ENCODE measurements around the gene CGNL1.
A peak's percentile ranks its signal among the peaks of the same experiment; 100 is the strongest.

Gene CGNL1

DNA sequence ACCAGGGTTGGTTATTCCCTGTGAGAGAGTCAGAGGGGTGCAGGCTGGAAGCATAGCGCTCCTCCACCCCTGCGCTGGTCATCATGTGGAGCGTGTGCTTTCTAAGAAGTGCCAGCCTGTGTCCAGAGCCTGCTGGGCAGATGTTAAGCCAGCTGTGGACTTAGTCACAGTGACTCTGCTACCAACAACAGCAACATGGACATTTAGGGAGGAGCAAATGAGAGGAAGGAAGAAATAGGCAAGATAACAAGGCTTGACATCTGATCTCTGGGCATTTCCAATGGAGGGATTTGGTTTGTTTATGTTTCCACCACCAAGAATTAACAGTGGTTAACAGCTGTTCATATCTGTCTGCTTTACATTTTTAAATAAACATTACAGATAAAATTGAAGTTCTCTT, 179.0 kb downstream of the CGNL1 start:
- no peaks in the 10 kb centered on the region for H3K9me3 ChIP-seq
- H3K27me3 ChIP-seq: no peaks in the 10 kb centered on the region
- no peak for DNase-seq
- TF ChIP-seq, protein P1, sequence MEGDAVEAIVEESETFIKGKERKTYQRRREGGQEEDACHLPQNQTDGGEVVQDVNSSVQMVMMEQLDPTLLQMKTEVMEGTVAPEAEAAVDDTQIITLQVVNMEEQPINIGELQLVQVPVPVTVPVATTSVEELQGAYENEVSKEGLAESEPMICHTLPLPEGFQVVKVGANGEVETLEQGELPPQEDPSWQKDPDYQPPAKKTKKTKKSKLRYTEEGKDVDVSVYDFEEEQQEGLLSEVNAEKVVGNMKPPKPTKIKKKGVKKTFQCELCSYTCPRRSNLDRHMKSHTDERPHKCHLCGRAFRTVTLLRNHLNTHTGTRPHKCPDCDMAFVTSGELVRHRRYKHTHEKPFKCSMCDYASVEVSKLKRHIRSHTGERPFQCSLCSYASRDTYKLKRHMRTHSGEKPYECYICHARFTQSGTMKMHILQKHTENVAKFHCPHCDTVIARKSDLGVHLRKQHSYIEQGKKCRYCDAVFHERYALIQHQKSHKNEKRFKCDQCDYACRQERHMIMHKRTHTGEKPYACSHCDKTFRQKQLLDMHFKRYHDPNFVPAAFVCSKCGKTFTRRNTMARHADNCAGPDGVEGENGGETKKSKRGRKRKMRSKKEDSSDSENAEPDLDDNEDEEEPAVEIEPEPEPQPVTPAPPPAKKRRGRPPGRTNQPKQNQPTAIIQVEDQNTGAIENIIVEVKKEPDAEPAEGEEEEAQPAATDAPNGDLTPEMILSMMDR (IDR thresholded peaks at IDR 0.05; ENCODE audit: low read depth, low read length): no peak
- no peaks in the 10 kb centered on the region for H3K36me3 ChIP-seq
- H3K4me1 ChIP-seq: peaks cover 14% of the 10 kb centered on the region
- no peak overlapping the region for H3K4me3 ChIP-seq (ENCODE audit: low read depth, low read length)

- Histone ChIP-seq H3K27me3 (no peaks in the 10 kb centered on the region), H3K36me3 (no peaks in the 10 kb centered on the region), H3K4me3 (ENCODE audit: low read depth, low read length) (no peak overlapping the region), H3K4me1 (peaks cover 14% of the 10 kb centered on the region), H3K9me3 (no peaks in the 10 kb centered on the region)
- no peak for DNase-seq
- TF ChIP-seq, protein P1 (IDR thresholded peaks at IDR 0.05; ENCODE audit: low read depth, low read length): no peak
These were observed 179.7 kb downstream of the CGNL1 start for GRCh38 chr15:57556040-57556439.

DNA sequence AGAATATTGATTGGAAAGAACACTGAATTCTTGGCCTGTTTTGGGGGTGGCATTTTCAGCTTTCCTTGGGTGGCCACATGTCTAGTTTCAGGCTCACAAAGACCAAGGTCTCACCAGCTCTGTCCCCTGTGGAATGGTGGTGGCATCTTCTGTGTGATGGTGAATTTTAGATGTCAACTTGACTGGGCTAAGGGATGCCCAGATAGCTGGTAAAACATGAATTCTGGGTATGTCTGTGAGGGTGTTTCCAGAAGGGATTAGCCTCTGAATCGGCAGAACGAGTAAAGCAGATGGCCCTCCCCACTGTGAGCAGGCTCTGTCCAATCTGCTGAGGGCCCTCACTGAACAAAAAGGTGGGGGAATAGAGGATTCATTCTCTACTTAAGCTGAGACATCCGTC, 181.0 kb downstream of the CGNL1 start:
- no peak for DNase-seq
- Histone ChIP-seq H3K4me3 (ENCODE audit: low read depth, low read length) (no peak overlapping the region), H3K9me3 (no peaks in the 10 kb centered on the region), H3K36me3 (no peaks in the 10 kb centered on the region), H3K4me1 (peaks cover 18% of the 10 kb centered on the region), H3K27me3 (no peaks in the 10 kb centered on the region)
- TF ChIP-seq, protein P1 (IDR thresholded peaks at IDR 0.05; ENCODE audit: low read depth, low read length): no peak

GRCh38 chr15:57557810-57558209, 181.5 kb downstream of the CGNL1 start:
- Histone ChIP-seq H3K27me3 (no peaks in the 10 kb centered on the region), H3K4me1 (peaks cover 23% of the 10 kb centered on the region), H3K4me3 (ENCODE audit: low read depth, low read length) (no peak overlapping the region), H3K36me3 (no peaks in the 10 kb centered on the region), H3K9me3 (no peaks in the 10 kb centered on the region)
- no peak for DNase-seq
- TF ChIP-seq, protein P1 (IDR thresholded peaks at IDR 0.05; ENCODE audit: low read depth, low read length): no peak

GRCh38 chr15:57559875-57560274, 183.6 kb downstream of the CGNL1 start:
- H3K36me3 ChIP-seq: no peaks in the 10 kb centered on the region
- DNase-seq: peak; percentile 76
- peaks cover 17% of the 10 kb centered on the region for H3K4me1 ChIP-seq
- H3K9me3 ChIP-seq: no peaks in the 10 kb centered on the region
- H3K4me3 ChIP-seq (ENCODE audit: low read depth, low read length): no peak overlapping the region
- TF ChIP-seq, protein P1 (IDR thresholded peaks at IDR 0.05; ENCODE audit: low read depth, low read length): peak; percentile 97
- no peaks in the 10 kb centered on the region for H3K27me3 ChIP-seq

DNA sequence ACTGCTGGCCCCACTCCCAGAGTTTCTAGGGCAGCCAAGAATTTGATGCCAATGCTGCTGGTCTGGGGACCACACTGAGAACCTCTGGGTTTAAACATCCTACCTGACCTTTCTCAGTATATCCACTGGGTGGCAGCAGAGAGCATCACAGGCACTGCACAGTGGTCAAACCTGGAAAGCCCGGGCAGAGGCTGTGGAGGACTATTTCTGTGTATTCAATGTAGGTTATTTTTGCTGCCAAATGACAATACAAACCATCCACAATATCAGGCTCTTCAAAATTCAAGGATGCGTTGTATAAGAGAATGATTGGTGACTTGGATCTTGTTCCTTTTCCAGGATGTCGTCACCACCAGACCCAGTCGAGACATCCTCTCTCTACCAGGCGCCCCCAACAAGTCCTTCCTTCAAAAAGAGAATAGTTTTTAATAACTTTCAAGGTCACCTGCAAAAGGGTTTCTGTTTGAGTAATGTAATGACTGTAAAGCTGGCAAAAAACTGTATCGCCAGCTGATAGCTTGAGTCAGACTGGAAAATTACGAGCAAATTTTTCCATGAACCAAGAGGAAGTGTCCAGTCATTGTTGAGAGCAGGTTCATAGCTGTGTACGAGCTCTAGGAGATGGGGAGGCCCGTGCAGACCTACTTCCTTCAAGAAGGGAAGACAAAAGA, 184.9 kb downstream of the CGNL1 start:
- Histone ChIP-seq H3K9me3 (no peaks in the 10 kb centered on the region), H3K27me3 (no peaks in the 10 kb centered on the region), H3K4me3 (ENCODE audit: low read depth, low read length) (no peak overlapping the region), H3K36me3 (no peaks in the 10 kb centered on the region), H3K4me1 (peaks cover 12% of the 10 kb centered on the region)
- TF ChIP-seq, protein P1 (IDR thresholded peaks at IDR 0.05; ENCODE audit: low read depth, low read length): peak; percentile 95
- peak; percentile 82 for DNase-seq
